ENCODE measurements around the gene LRRTM4. TPM values are rescaled to one million over a fixed set of nuclear protein-coding genes. Genes with fewer than 3 reads are reported as not detected.

The LRRTM4 gene
- total RNA-seq, 1 experiment from 2014 or later = 9.4 TPM

GRCh38 chr2:76958749-76959148, 563.4 kb downstream of the LRRTM4 start (continued):
- TF ChIP-seq, protein P1, sequence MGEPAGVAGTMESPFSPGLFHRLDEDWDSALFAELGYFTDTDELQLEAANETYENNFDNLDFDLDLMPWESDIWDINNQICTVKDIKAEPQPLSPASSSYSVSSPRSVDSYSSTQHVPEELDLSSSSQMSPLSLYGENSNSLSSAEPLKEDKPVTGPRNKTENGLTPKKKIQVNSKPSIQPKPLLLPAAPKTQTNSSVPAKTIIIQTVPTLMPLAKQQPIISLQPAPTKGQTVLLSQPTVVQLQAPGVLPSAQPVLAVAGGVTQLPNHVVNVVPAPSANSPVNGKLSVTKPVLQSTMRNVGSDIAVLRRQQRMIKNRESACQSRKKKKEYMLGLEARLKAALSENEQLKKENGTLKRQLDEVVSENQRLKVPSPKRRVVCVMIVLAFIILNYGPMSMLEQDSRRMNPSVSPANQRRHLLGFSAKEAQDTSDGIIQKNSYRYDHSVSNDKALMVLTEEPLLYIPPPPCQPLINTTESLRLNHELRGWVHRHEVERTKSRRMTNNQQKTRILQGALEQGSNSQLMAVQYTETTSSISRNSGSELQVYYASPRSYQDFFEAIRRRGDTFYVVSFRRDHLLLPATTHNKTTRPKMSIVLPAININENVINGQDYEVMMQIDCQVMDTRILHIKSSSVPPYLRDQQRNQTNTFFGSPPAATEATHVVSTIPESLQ (CRISPR knock-in tag; IDR thresholded peaks at IDR 0.05) = no peak
- TF ChIP-seq ATF3 (CRISPR knock-in tag; conservative IDR thresholded peaks at IDR 0.05) (no peak), CREM (CRISPR knock-in tag; IDR thresholded peaks at IDR 0.05) (peak; percentile 60; the same call in 1 of the 2 replicates), GRHL2 (CRISPR knock-in tag; IDR thresholded peaks at IDR 0.05; ENCODE audit: insufficient replicate concordance, severe bottlenecking) (no peak), HMGXB4 (CRISPR knock-in tag; IDR thresholded peaks at IDR 0.05) (no peak), NR3C1 (CRISPR knock-in tag; conservative IDR thresholded peaks at IDR 0.05; ENCODE audit: low read depth) (no peak), E2F1 (CRISPR knock-in tag; IDR thresholded peaks at IDR 0.05) (no peak), NR2C2 (CRISPR knock-in tag; IDR thresholded peaks at IDR 0.05) (no peak), EMX1 (CRISPR knock-in tag; IDR thresholded peaks at IDR 0.05) (no peak), ERG (CRISPR knock-in tag; IDR thresholded peaks at IDR 0.05) (no peak), CTCF (IDR thresholded peaks at IDR 0.05) (no peak), ZNF396 (CRISPR knock-in tag; IDR thresholded peaks at IDR 0.05; ENCODE audit: borderline replicate concordance) (no peak)
- TF ChIP-seq, protein P2, sequence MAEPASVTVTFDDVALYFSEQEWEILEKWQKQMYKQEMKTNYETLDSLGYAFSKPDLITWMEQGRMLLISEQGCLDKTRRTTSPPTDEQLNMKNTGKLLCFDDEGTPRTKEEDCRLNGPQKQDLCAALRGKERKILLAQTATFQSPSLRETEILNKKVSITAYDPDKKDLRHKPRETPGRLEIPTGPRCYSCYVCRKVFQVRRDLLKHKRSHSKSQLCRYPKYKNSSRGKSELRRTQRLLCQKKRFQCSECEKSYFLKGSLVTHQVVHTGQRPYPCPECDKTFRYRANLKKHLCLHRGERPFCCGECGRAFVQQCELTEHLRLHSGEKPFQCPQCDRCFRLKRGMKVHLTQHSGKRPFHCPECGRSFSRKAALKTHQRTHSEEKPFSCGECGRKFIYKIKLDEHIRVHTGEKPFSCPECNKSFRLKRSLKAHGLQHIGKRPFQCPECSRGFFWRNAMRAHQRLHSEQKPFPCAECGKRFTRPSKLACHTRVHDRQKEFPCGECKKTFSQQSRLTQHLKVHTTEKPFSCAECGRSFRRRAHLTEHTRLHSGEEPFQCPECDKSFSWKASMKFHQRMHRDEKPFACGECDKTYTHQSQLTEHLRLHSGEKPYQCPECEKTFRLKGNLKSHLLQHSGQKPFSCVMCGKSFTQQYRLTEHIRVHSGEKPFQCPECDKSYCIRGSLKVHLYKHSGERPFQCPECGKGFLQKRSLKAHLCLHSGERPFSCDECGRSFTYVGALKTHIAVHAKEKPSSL (CRISPR knock-in tag; conservative IDR thresholded peaks at IDR 0.05) = no peak
- TF ChIP-seq, protein P3, sequence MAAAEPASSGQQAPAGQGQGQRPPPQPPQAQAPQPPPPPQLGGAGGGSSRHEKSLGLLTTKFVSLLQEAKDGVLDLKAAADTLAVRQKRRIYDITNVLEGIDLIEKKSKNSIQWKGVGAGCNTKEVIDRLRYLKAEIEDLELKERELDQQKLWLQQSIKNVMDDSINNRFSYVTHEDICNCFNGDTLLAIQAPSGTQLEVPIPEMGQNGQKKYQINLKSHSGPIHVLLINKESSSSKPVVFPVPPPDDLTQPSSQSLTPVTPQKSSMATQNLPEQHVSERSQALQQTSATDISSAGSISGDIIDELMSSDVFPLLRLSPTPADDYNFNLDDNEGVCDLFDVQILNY (CRISPR knock-in tag; IDR thresholded peaks at IDR 0.05) = no peak
- TF ChIP-seq, protein P4, sequence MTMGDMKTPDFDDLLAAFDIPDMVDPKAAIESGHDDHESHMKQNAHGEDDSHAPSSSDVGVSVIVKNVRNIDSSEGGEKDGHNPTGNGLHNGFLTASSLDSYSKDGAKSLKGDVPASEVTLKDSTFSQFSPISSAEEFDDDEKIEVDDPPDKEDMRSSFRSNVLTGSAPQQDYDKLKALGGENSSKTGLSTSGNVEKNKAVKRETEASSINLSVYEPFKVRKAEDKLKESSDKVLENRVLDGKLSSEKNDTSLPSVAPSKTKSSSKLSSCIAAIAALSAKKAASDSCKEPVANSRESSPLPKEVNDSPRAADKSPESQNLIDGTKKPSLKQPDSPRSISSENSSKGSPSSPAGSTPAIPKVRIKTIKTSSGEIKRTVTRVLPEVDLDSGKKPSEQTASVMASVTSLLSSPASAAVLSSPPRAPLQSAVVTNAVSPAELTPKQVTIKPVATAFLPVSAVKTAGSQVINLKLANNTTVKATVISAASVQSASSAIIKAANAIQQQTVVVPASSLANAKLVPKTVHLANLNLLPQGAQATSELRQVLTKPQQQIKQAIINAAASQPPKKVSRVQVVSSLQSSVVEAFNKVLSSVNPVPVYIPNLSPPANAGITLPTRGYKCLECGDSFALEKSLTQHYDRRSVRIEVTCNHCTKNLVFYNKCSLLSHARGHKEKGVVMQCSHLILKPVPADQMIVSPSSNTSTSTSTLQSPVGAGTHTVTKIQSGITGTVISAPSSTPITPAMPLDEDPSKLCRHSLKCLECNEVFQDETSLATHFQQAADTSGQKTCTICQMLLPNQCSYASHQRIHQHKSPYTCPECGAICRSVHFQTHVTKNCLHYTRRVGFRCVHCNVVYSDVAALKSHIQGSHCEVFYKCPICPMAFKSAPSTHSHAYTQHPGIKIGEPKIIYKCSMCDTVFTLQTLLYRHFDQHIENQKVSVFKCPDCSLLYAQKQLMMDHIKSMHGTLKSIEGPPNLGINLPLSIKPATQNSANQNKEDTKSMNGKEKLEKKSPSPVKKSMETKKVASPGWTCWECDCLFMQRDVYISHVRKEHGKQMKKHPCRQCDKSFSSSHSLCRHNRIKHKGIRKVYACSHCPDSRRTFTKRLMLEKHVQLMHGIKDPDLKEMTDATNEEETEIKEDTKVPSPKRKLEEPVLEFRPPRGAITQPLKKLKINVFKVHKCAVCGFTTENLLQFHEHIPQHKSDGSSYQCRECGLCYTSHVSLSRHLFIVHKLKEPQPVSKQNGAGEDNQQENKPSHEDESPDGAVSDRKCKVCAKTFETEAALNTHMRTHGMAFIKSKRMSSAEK (CRISPR knock-in tag; IDR thresholded peaks at IDR 0.05; ENCODE audit: borderline replicate concordance) = no peak
- TF ChIP-seq, protein P5, sequence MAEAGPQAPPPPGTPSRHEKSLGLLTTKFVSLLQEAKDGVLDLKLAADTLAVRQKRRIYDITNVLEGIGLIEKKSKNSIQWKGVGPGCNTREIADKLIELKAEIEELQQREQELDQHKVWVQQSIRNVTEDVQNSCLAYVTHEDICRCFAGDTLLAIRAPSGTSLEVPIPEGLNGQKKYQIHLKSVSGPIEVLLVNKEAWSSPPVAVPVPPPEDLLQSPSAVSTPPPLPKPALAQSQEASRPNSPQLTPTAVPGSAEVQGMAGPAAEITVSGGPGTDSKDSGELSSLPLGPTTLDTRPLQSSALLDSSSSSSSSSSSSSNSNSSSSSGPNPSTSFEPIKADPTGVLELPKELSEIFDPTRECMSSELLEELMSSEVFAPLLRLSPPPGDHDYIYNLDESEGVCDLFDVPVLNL (CRISPR knock-in tag; IDR thresholded peaks at IDR 0.05; ENCODE audit: borderline replicate concordance, low read depth) = no peak

Measured in WTC11 (cell line).